Sigmoid colon (tissue), 7 donors: ENCODE measurements around the gene LRP2BP. TPM values are rescaled to one million over a fixed set of nuclear protein-coding genes. Genes with fewer than 3 reads are reported as not detected.

ENCODE experiments used
- DNase-seq: peaks from one replicate; pipeline ENCODE4 v3.0.0-alpha.2; 2019
- H3K27ac ChIP-seq, 4 donors: fragments of 200-600 bp; sonication (generic); one replicate each; pipeline ENCODE4 v1.5.1; 2016 to 2019; ENCODE audit warnings: mild to moderate bottlenecking in 1 of 4
- H3K27me3 ChIP-seq, 3 donors: fragments of 200-600 bp; sonication (generic); one replicate each; pipeline ENCODE4 v1.5.1; 2019; ENCODE audit warnings: mild to moderate bottlenecking in 1 of 3
- H3K36me3 ChIP-seq, 4 donors: fragments of 200-600 bp; sonication (generic); one replicate each; pipeline ENCODE4 v1.5.1; 2016 to 2019
- H3K4me1 ChIP-seq, 4 donors: fragments of 200-600 bp; sonication (generic); one replicate each; pipeline ENCODE4 v1.5.1; 2017 to 2019
- H3K4me3 ChIP-seq, 4 donors: fragments of 200-600 bp; sonication (generic); one replicate each; pipeline ENCODE4 v1.5.1; 2017 to 2019; ENCODE audit warnings: mild to moderate bottlenecking in 2 of 4, moderate library complexity in 1 of 4
- H3K9me3 ChIP-seq, 4 donors: fragments of 200-600 bp in 3 of 4; sonication (generic) in 3 of 4; one replicate each; pipeline versions ENCODE4 v1.5.1 to v1.6.1; 2013 to 2019
- EP300 ChIP-seq, 4 donors: sonication (generic); formaldehyde crosslinking; IDR thresholded peaks; one replicate each; pipeline ENCODE4 v1.6.1; 2017; ENCODE audit warnings: antibody characterized with exemption in 4 of 4
- POLR2A ChIP-seq, 2 donors: fragments of 450-650 bp; IDR thresholded peaks; one replicate each; pipeline ENCODE4 v1.6.1; 2016; ENCODE audit warnings: antibody characterized with exemption in 2 of 2, mild to moderate bottlenecking in 2 of 2, moderate library complexity in 2 of 2
- POLR2AphosphoS5 ChIP-seq, 4 donors: sonication (generic); formaldehyde crosslinking; IDR thresholded peaks; one replicate each; pipeline ENCODE4 v1.6.1; 2017; ENCODE audit warnings: antibody characterized with exemption in 4 of 4
- WGBS, 2 donors: extraction: QIAGEN DNeasy Blood & Tissue Kit; methylation state at CpG; one replicate each; pipeline ENCODE4 v1.1.7; 2013; 5-methylcytosine and 5-hydroxymethylcytosine counted together
- intact Hi-C: fragments of 100-400 bp; cut with DNase I; formaldehyde crosslinking; loops from one replicate; pipeline ENCODE4 v1.15.1; 2023
- polyA plus RNA-seq, 3 donors: library from polyadenylated mRNA; stranded (reverse); fragments of 200-250 nt; gene quantifications; one replicate each; pipeline ENCODE4 v1.2.3, GENCODE V29; 2013
- total RNA-seq, 4 donors: library from RNA; depleted of rRNA; stranded (reverse); fragments of >200 nt; gene quantifications; one replicate each; pipeline ENCODE4 v1.1.0, GENCODE V29; 2016
- TF ChIP-seq, protein P1 (sequence below), 4 experiments: fragments of 450-650 bp in 3 of 4; fragments of 200-600 bp in 1 of 4; IDR thresholded peaks; one replicate each; pipeline ENCODE4 v1.5.1; 2016 to 2019; ENCODE audit warnings: antibody characterized with exemption in 4 of 4, mild to moderate bottlenecking in 3 of 4, moderate library complexity in 2 of 4
- donor health status: healthy with polysubstance abuse.
- donor health status: Bipolar disorder and iron deficiency.
- donor health status: healthy.

The LRP2BP gene
- total and polyA plus RNA-seq, 7 donors, result 0.16 to 2.6 (median 1.8) TPM

DNA sequence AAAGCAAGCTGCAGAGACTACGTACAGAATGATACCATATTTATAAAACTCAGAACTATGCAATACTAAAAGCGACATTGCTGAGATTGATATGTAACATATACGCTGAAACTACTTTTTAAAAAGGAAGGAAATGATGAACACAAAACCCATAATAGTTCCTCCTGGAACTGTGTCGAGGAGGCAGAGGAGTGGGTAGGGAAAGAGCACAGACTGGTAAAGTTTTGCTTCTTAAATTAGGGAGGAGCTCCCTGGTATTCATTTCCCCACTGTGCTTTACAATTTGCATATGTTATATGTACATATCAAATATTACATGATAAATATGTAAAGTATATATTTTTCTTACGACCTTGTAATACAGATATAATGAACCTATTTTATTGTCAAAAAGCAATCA, 16.1 kb upstream of the LRP2BP start:
- Histone ChIP-seq H3K4me1 (no peaks in the 10 kb centered on the region), H3K9me3 (no peaks in the 10 kb centered on the region), H3K27ac (no peak overlapping the region), H3K27me3 (no peaks in the 10 kb centered on the region), H3K36me3 (peaks cover 10 to 87% (median 20%) of the 10 kb centered on the region in 4 donors), H3K4me3 (no peak overlapping the region)
- 81 to 87% methylated on average over 5 of the region's 5 CpGs for WGBS, 2 donors
- no peak for DNase-seq
- TF ChIP-seq POLR2AphosphoS5 (IDR thresholded peaks at IDR 0.05) (no peak), EP300 (IDR thresholded peaks at IDR 0.05) (no peak)
- intact Hi-C loops, result no loop called here

DNA sequence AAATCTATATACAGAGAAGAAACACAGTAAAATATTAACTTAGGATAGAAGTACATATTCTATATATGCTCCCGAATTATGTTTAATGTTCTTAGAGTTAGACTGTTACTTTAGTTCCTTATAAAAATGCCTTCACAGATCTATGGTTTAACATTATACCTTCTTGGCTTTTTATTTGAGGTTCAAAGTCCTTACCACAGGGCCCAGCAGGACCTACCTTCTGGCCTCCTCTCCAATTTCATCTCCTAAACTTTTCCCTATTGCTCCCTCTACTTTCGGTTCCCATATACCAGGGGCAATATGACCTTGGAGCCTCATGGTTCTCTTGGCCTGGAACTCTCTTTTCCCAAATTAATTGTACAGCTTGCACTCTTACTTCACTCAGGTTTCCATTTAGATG, 12.7 kb upstream of the LRP2BP start:
- no peak overlapping the region for H3K4me3 ChIP-seq
- 56 to 77% methylated on average over 2 of the region's 2 CpGs for WGBS, 2 donors
- H3K9me3 ChIP-seq, result no peaks in the 10 kb centered on the region
- H3K36me3 ChIP-seq, result peaks cover 3 to 87% (median 20%) of the 10 kb centered on the region in 4 donors
- no peak overlapping the region for H3K27ac ChIP-seq
- H3K4me1 ChIP-seq, result no peaks in the 10 kb centered on the region
- TF ChIP-seq EP300 (IDR thresholded peaks at IDR 0.05), result no peak
- TF ChIP-seq POLR2AphosphoS5 (IDR thresholded peaks at IDR 0.05), result no peak
- TF ChIP-seq POLR2A (IDR thresholded peaks at IDR 0.05), result no peak
- TF ChIP-seq, protein P1, sequence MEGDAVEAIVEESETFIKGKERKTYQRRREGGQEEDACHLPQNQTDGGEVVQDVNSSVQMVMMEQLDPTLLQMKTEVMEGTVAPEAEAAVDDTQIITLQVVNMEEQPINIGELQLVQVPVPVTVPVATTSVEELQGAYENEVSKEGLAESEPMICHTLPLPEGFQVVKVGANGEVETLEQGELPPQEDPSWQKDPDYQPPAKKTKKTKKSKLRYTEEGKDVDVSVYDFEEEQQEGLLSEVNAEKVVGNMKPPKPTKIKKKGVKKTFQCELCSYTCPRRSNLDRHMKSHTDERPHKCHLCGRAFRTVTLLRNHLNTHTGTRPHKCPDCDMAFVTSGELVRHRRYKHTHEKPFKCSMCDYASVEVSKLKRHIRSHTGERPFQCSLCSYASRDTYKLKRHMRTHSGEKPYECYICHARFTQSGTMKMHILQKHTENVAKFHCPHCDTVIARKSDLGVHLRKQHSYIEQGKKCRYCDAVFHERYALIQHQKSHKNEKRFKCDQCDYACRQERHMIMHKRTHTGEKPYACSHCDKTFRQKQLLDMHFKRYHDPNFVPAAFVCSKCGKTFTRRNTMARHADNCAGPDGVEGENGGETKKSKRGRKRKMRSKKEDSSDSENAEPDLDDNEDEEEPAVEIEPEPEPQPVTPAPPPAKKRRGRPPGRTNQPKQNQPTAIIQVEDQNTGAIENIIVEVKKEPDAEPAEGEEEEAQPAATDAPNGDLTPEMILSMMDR (IDR thresholded peaks at IDR 0.05), result no peak
- DNase-seq, result no peak
- intact Hi-C loops, result no loop called here
- no peaks in the 10 kb centered on the region for H3K27me3 ChIP-seq

DNA sequence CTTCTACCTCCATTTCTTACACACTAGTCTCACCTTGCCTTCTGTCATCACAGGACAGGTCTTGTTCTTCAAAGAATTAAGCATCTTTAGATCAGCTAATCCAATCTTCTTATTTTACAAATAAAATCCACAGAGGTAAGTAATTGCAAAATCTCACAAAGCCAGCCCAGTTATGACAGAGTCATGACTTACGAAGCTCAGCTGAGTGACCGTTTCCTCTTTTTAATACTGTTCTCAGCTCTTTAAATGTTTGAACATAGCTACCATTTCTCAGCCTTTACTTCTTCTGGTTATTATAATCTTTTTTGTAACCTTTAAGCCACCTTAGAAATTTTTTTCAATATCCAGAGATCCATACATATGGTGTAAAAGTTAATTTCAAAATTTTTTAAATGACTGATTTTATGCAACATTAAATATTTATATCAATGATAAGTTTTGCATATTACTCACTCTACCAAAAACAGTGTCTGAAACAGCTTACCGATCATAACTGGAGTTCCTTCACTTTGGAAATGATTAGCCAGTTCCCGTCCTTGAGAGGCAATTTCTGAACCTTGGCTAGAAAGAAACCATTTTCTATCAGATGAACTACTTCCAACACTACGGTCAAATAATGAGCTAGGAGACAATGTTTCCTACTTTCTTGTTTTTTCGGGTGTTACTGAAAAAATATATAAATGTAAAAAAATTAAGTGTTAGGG, 9.7 kb upstream of the LRP2BP start:
- intact Hi-C loops, result no loop called here
- Histone ChIP-seq H3K4me1 (no peaks in the 10 kb centered on the region), H3K4me3 (no peak overlapping the region), H3K9me3 (no peaks in the 10 kb centered on the region), H3K27ac (no peak overlapping the region), H3K27me3 (no peaks in the 10 kb centered on the region), H3K36me3 (peaks cover 2 to 93% (median 13%) of the 10 kb centered on the region in 4 donors)
- TF ChIP-seq EP300 (IDR thresholded peaks at IDR 0.05) (no peak), POLR2AphosphoS5 (IDR thresholded peaks at IDR 0.05) (no peak), POLR2A (IDR thresholded peaks at IDR 0.05) (no peak)
- TF ChIP-seq, protein P1 (IDR thresholded peaks at IDR 0.05), result no peak
- no peak for DNase-seq
- WGBS, 2 donors, result 88 to 92% methylated on average over 6 of the region's 6 CpGs

DNA sequence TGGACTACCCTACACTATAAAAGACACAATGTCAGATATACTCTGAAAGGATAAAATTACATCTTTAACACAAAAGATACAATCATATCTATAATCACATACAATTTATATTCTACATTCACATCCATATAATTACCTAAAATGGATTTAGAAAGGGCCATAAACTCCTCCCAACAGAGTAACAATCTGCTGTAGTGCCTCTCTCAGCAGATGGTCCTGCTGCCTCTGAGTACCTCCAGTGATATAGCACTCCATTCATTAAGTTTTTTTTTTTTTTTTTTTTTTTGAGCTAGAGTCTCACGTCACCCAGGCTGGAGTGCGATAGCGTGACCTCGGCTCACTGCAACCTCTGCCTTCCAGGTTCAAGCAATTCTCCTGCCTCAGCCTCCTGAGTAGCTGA, 8.3 kb upstream of the LRP2BP start:
- TF ChIP-seq POLR2AphosphoS5 (IDR thresholded peaks at IDR 0.05), result no peak
- TF ChIP-seq, protein P1 (IDR thresholded peaks at IDR 0.05), result no peak
- no peak for TF ChIP-seq EP300 (IDR thresholded peaks at IDR 0.05)
- no peak for TF ChIP-seq POLR2A (IDR thresholded peaks at IDR 0.05)
- Histone ChIP-seq H3K27ac (no peak overlapping the region), H3K36me3 (peaks cover 3 to 95% (median 12%) of the 10 kb centered on the region in 4 donors), H3K4me3 (no peak overlapping the region), H3K4me1 (peaks cover 0 to 7% (median 0%) of the 10 kb centered on the region in 4 donors), H3K9me3 (no peaks in the 10 kb centered on the region), H3K27me3 (no peaks in the 10 kb centered on the region)
- 96 to 99% methylated on average over 4 of the region's 4 CpGs for WGBS, 2 donors
- intact Hi-C loops, result no loop called here
- DNase-seq, result no peak

DNA sequence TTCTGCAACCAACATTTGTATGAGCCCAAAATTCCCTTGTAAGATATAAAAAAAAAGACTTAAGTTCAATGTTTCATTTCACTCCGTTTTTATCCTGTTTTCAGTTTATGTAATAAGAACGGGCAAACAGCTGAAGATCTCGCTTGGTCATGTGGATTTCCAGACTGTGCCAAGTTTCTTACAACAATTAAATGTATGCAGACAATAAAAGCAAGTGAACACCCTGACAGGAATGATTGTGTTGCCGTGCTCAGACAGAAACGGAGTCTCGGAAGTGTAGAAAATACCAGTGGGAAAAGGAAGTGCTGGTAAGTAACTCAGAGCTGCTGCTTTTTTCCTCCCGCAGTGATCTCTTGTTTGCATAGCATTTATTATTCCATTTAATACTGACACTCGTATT, 3.7 kb upstream of the LRP2BP start:
- Histone ChIP-seq H3K27ac (peak overlapping the region in 3 of 4 donors; percentile 21 to 99 (median 31)), H3K4me3 (no peak overlapping the region), H3K36me3 (peaks cover 0 to 52% (median 10%) of the 10 kb centered on the region in 4 donors), H3K4me1 (peaks cover 0 to 35% (median 11%) of the 10 kb centered on the region in 4 donors), H3K27me3 (no peaks in the 10 kb centered on the region), H3K9me3 (no peaks in the 10 kb centered on the region)
- TF ChIP-seq POLR2AphosphoS5 (IDR thresholded peaks at IDR 0.05), result no peak
- no peak for TF ChIP-seq EP300 (IDR thresholded peaks at IDR 0.05)
- TF ChIP-seq, protein P1 (IDR thresholded peaks at IDR 0.05), result no peak
- TF ChIP-seq POLR2A (IDR thresholded peaks at IDR 0.05), result no peak
- WGBS, 2 donors, result 18 to 63% methylated on average over 8 of the region's 8 CpGs
- intact Hi-C loops, result loop anchor here (5.0 to 10.0 kb wide), 2 partner anchors 193 to 255 kb away; partner anchors contain the start of gene SLC25A4
- DNase-seq, result no peak
